Measurements from ENCODE around the gene ADTRP. TPM values are rescaled to one million over a fixed set of nuclear protein-coding genes. Genes with fewer than 3 reads are reported as not detected.
"Not testable (repeated sequence)": the region's sequence is repeated elsewhere in the genome, so short reads cannot be mapped to it uniquely, and the experiment has no call there.

ADTRP gene
- total RNA-seq, 2 donors from 2014 or later = 1.0 TPM; not detected in 1

- H3K27ac Mint-ChIP-seq; DNase-seq (ENCODE audit: low spot score); H3K4me1 Mint-ChIP-seq (ENCODE audit: low read depth in 2 of 2): not testable (repeated sequence)
These were observed 89.2 kb downstream of the ADTRP start for GRCh38 chr6:11689400-11689799.

DNA sequence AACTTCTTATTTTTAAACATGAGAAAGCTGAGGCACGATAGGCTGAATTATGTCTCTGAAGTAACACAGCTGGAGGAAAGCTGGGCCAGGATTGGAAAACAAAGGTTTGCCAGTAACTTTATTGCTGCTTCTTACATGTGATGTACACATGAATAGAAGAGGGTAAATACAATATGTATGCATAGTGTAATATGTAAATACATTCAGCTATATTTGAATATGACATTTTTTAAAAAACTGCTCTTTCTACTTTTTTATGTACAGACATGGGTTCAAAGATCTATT is 90.2 kb downstream of the ADTRP start:
- ATAC-seq (no peak), DNase-seq (ENCODE audit: low spot score) (no peak)
- no peaks in the 10 kb centered on the region for H3K9me3 Mint-ChIP-seq
- H3K27ac Mint-ChIP-seq = no peak overlapping the region
- no peak overlapping the region for H3K4me3 Mint-ChIP-seq
- H3K27me3 Mint-ChIP-seq = peaks cover 22 to 25% of the 10 kb centered on the region in 2 donors
- H3K36me3 Mint-ChIP-seq = no peaks in the 10 kb centered on the region
- no peaks in the 10 kb centered on the region for H3K4me1 Mint-ChIP-seq (ENCODE audit: low read depth in 2 of 2)

More at GRCh38 chr6:11689400-11689799, 89.2 kb downstream of the ADTRP start:
- ATAC-seq, H3K36me3 Mint-ChIP-seq, H3K9me3 Mint-ChIP-seq, H3K4me3 Mint-ChIP-seq: not testable (repeated sequence)
- H3K27me3 Mint-ChIP-seq = peaks cover 22 to 31% of the 10 kb centered on the region in 2 donors

DNA sequence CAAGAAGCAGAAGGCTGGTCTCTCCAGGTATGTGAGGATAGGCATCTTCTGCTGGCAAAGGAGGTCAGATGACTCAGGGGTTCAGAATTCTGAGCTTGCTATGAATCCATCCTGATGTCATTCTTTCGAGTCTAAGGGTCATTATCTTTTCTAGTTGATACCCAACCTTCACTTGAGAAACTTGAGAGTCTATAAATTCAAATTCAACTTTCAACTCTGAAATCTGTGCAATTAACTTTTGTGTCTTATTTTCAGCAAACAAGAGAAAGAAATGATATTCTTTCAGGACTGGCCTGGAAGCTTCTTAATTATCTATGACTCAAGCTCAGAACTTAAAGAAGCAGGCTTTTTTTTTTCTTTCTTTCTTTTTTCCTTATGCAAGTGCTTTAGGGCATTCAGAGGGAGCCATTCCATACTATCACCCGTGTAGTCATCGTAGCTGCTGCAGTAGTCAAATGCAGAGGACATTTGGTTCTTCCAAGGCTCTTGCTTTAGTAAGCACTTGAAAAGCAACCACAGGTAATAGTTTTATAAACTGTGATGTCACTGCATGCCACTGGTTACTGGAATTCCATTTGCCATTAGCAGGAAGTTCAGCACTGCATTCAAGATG is 93.0 kb downstream of the ADTRP start:
- H3K4me1 Mint-ChIP-seq (ENCODE audit: low read depth in 2 of 2) = no peaks in the 10 kb centered on the region
- no peaks in the 10 kb centered on the region for H3K9me3 Mint-ChIP-seq
- peaks cover 26 to 29% of the 10 kb centered on the region in 2 donors for H3K27me3 Mint-ChIP-seq
- no peaks in the 10 kb centered on the region for H3K36me3 Mint-ChIP-seq
- no peak overlapping the region for H3K27ac Mint-ChIP-seq
- no peak for DNase-seq (ENCODE audit: low spot score)
- no peak overlapping the region for H3K4me3 Mint-ChIP-seq
- ATAC-seq = no peak

DNA sequence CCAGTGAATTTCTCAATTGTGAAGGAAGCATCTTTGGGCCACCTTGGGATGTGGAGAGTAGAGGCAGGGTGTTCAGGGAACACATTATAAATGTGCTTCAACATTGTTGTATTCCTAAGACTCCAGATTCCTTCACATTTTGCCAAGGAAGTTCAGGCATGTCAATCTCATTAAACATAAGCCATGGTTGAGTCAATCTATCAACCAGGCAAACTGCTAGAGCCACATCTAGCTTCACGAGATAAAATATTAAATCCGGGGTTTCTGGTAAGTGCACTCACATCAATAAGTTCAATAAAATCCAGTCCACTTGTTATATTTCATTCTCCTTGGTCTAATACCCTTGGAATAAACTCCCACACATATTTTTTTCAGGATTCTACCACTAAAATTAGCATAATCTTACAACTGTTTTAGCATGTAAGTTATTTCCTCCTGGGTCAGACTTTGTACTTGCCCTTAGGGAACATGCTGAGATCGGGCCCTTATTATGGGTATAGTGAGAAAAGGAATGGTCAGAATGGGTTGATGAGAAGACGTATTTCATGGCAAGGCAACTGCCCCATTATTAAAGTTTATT is 93.6 kb downstream of the ADTRP start:
- DNase-seq (ENCODE audit: low spot score) (no peak), ATAC-seq (no peak)
- H3K27me3 Mint-ChIP-seq = peaks cover 24 to 34% of the 10 kb centered on the region in 2 donors
- H3K36me3 Mint-ChIP-seq = peaks cover 4% of the 10 kb centered on the region
- H3K27ac Mint-ChIP-seq = no peak overlapping the region
- no peak overlapping the region for H3K4me3 Mint-ChIP-seq
- peaks cover 3% of the 10 kb centered on the region for H3K9me3 Mint-ChIP-seq
- H3K4me1 Mint-ChIP-seq (ENCODE audit: low read depth in 2 of 2) = no peaks in the 10 kb centered on the region

DNA sequence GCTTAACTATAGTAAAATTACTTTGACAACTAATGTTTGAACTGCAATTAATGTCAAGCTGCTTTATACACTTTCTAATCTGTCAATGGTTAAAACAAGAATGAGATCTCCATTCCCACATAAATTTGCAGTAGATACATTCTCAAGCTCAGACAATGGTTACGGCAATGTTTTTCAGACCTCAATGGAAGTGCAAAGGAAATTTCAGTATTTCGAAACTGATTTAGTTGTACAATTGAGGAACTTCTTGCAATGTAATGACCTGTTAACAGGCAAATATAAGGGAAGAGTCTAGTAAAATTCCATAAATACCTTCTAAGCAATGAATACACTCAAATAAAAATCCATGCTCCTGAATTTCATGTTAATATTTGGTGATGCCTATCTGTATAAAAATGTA is 94.7 kb downstream of the ADTRP start:
- Mint-ChIP-seq H3K36me3 (peaks cover 5% of the 10 kb centered on the region), H3K4me1 (ENCODE audit: low read depth in 2 of 2) (no peaks in the 10 kb centered on the region), H3K27ac (no peak overlapping the region), H3K9me3 (peaks cover 3% of the 10 kb centered on the region), H3K27me3 (peaks cover 18 to 35% of the 10 kb centered on the region in 2 donors), H3K4me3 (no peak overlapping the region)
- DNase-seq (ENCODE audit: low spot score) (no peak), ATAC-seq (no peak)

DNA sequence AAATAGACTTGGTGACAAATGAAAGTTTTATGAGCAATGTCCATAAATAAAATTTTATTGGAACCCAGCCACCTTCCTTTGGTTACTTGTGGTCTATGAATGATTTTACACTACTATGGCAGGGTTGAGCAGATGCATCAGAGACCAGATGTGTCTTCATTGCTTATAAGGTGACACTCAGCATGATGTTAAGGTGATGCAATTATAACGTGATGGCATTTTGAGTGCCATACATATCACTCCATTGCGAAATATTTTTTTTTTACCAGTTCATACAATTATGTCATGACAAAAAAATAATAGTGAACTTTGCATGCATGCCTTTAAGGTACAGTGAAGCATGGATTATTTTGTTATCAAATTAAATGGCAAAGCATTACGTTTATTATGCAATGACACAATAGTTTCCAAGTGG is 96.0 kb downstream of the ADTRP start:
- peaks cover 5% of the 10 kb centered on the region for H3K36me3 Mint-ChIP-seq
- peaks cover 13 to 23% of the 10 kb centered on the region in 2 donors for H3K27me3 Mint-ChIP-seq
- H3K4me3 Mint-ChIP-seq = no peak overlapping the region
- no peaks in the 10 kb centered on the region for H3K4me1 Mint-ChIP-seq (ENCODE audit: low read depth in 2 of 2)
- no peak overlapping the region for H3K27ac Mint-ChIP-seq
- ATAC-seq = no peak
- no peak for DNase-seq (ENCODE audit: low spot score)
- peaks cover 3% of the 10 kb centered on the region for H3K9me3 Mint-ChIP-seq

DNA sequence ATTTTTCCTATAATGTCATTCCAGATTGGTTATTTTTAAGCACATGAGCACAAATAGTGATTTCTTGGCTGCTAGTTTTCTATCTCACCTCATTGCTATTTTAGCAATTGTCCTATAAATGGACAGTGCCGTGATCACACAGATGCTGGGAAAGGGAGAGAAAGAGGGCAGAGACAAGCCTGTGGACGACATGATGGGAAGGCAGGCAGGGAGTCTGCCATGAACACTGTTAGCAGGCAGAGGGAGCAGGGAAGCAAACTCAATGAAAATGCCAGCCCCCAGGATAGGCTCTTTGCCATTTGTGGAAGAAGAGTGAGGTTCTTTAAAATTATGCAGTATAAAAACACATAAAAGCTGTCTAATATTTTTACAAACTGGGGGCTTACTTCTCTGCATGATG is 96.8 kb downstream of the ADTRP start:
- Mint-ChIP-seq H3K4me3 (no peak overlapping the region), H3K4me1 (ENCODE audit: low read depth in 2 of 2) (no peaks in the 10 kb centered on the region), H3K36me3 (peaks cover 5% of the 10 kb centered on the region), H3K27ac (no peak overlapping the region), H3K27me3 (peaks cover 11 to 25% of the 10 kb centered on the region in 2 donors), H3K9me3 (peaks cover 3% of the 10 kb centered on the region)
- DNase-seq (ENCODE audit: low spot score) (no peak), ATAC-seq (no peak)

DNA sequence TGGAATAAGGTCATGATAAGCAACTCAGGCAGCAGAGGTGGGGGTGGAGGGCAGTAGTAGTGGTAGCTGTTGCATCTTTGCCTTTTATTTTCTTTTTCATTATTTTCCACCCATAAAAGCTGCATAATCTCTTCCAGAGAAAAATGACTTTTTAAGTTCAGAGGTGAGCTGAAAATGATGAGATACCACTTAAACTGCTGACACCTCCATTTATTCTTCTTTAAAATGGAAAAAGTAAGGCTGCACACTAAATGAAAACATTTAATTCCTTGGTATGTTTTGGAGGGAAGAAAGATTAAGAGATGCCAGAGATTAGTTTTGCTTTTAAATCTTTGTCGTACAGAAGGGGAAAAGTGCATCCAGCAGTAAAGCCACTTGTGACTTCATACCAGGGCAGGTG is 97.2 kb downstream of the ADTRP start:
- ATAC-seq = no peak
- DNase-seq (ENCODE audit: low spot score) = no peak
- no peak overlapping the region for H3K27ac Mint-ChIP-seq
- H3K27me3 Mint-ChIP-seq = peaks cover 9 to 26% of the 10 kb centered on the region in 2 donors
- no peak overlapping the region for H3K4me3 Mint-ChIP-seq
- H3K36me3 Mint-ChIP-seq = peaks cover 5% of the 10 kb centered on the region
- peaks cover 3% of the 10 kb centered on the region for H3K9me3 Mint-ChIP-seq
- H3K4me1 Mint-ChIP-seq (ENCODE audit: low read depth in 2 of 2) = no peaks in the 10 kb centered on the region

- H3K36me3 Mint-ChIP-seq; ATAC-seq; DNase-seq (ENCODE audit: low spot score); H3K9me3 Mint-ChIP-seq; H3K4me3 Mint-ChIP-seq; H3K27ac Mint-ChIP-seq; H3K4me1 Mint-ChIP-seq (ENCODE audit: low read depth in 2 of 2): not testable (repeated sequence)
- peaks cover 9 to 26% of the 10 kb centered on the region in 2 donors for H3K27me3 Mint-ChIP-seq
These were observed 98.1 kb downstream of the ADTRP start for GRCh38 chr6:11680479-11680878.

GRCh38 chr6:11679099-11679498 is 99.5 kb downstream of the ADTRP start:
- DNase-seq (ENCODE audit: low spot score) = no peak
- Mint-ChIP-seq H3K27ac (no peak overlapping the region), H3K9me3 (peaks cover 3% of the 10 kb centered on the region), H3K36me3 (peaks cover 5% of the 10 kb centered on the region), H3K4me3 (no peak overlapping the region), H3K4me1 (ENCODE audit: low read depth in 2 of 2) (no peaks in the 10 kb centered on the region), H3K27me3 (peaks cover 9 to 36% of the 10 kb centered on the region in 2 donors)
- no peak for ATAC-seq

GRCh38 chr6:11675601-11676000 is 103.0 kb downstream of the ADTRP start:
- Mint-ChIP-seq H3K27me3 (peaks cover 13 to 44% of the 10 kb centered on the region in 2 donors), H3K36me3 (peaks cover 5% of the 10 kb centered on the region), H3K27ac (no peak overlapping the region), H3K4me3 (no peak overlapping the region), H3K4me1 (ENCODE audit: low read depth in 2 of 2) (no peaks in the 10 kb centered on the region), H3K9me3 (peaks cover 3% of the 10 kb centered on the region)
- ATAC-seq = no peak
- DNase-seq (ENCODE audit: low spot score) = no peak

- no peaks in the 10 kb centered on the region for H3K36me3 Mint-ChIP-seq
- ATAC-seq (no peak), DNase-seq (ENCODE audit: low spot score) (no peak)
- no peaks in the 10 kb centered on the region for H3K4me1 Mint-ChIP-seq (ENCODE audit: low read depth in 2 of 2)
- peaks cover 22 to 57% of the 10 kb centered on the region in 2 donors for H3K27me3 Mint-ChIP-seq
- no peaks in the 10 kb centered on the region for H3K9me3 Mint-ChIP-seq
- no peak overlapping the region for H3K4me3 Mint-ChIP-seq
- no peak overlapping the region for H3K27ac Mint-ChIP-seq
These were observed 105.9 kb downstream of the ADTRP start for GRCh38 chr6:11672669-11673068.

GRCh38 chr6:11672256-11672655 is 106.3 kb downstream of the ADTRP start:
- no peaks in the 10 kb centered on the region for H3K36me3 Mint-ChIP-seq

GRCh38 chr6:11669696-11670095 is 108.9 kb downstream of the ADTRP start:
- Mint-ChIP-seq H3K9me3 (no peaks in the 10 kb centered on the region), H3K4me1 (ENCODE audit: low read depth in 2 of 2) (no peaks in the 10 kb centered on the region), H3K36me3 (no peaks in the 10 kb centered on the region), H3K27me3 (peaks cover 36 to 65% of the 10 kb centered on the region in 2 donors), H3K27ac (no peak overlapping the region), H3K4me3 (no peak overlapping the region)
- no peak for DNase-seq (ENCODE audit: low spot score)
- no peak for ATAC-seq

More at GRCh38 chr6:11672256-11672655, 106.3 kb downstream of the ADTRP start:
- Mint-ChIP-seq H3K27me3 (peaks cover 25 to 61% of the 10 kb centered on the region in 2 donors), H3K4me3 (no peak overlapping the region), H3K9me3 (no peaks in the 10 kb centered on the region), H3K27ac (no peak overlapping the region), H3K4me1 (ENCODE audit: low read depth in 2 of 2) (no peaks in the 10 kb centered on the region)
- ATAC-seq = no peak
- no peak for DNase-seq (ENCODE audit: low spot score)

- no peak overlapping the region for H3K27ac Mint-ChIP-seq
- H3K4me1 Mint-ChIP-seq (ENCODE audit: low read depth in 2 of 2) = no peaks in the 10 kb centered on the region
- no peak for ATAC-seq
- H3K9me3 Mint-ChIP-seq = no peaks in the 10 kb centered on the region
- no peak overlapping the region for H3K4me3 Mint-ChIP-seq
- no peak for DNase-seq (ENCODE audit: low spot score)
- H3K27me3 Mint-ChIP-seq = peaks cover 43 to 72% of the 10 kb centered on the region in 2 donors
- H3K36me3 Mint-ChIP-seq = no peaks in the 10 kb centered on the region
These were observed 110.1 kb downstream of the ADTRP start for GRCh38 chr6:11668455-11668854.
